Body of pancreas (tissue), 4 donors: ENCODE measurements around the gene RER1. TPM values are rescaled to one million over a fixed set of nuclear protein-coding genes. Genes with fewer than 3 reads are reported as not detected.

ENCODE experiments used
- ATAC-seq: fragments of 150-250 bp; one replicate; pipeline ENCODE4 v1.9.1; 2016
- DNase-seq, 4 donors: peaks; one replicate each; pipeline ENCODE4 v3.0.0-alpha.2; 2019
- H3K27ac ChIP-seq, 4 donors: fragments of 200-600 bp; sonication (generic); 1 replicate in 3 of 4; 2 replicates in 1 of 4; pipeline versions ENCODE4 v1.5.1 to v1.6.1; 2016 to 2019; ENCODE audit warnings: mild to moderate bottlenecking in 1 of 4, mixed read lengths in 1 of 4, moderate library complexity in 1 of 4
- H3K27me3 ChIP-seq, 2 donors: fragments of 200-600 bp; sonication (generic); one replicate each; pipeline ENCODE4 v1.6.0; 2016; ENCODE audit warnings: mild to moderate bottlenecking in 1 of 2
- H3K36me3 ChIP-seq, 2 donors: fragments of 200-600 bp; sonication (generic); replicated peaks in 1 of 2; 2 replicates each; pipeline ENCODE4 v1.5.1; 2016; ENCODE audit warnings: low read depth in 2 of 2; ENCODE audit not compliant: insufficient read depth in 1 of 2
- H3K4me1 ChIP-seq: fragments of 200-600 bp; sonication (generic); one replicate; pipeline ENCODE4 v1.6.0; 2016
- H3K4me3 ChIP-seq, 2 donors: fragments of 200-600 bp; sonication (generic); 1 replicate in 1 of 2; 2 replicates in 1 of 2; pipeline ENCODE4 v1.5.1; 2016 to 2019
- H3K9me3 ChIP-seq, 3 donors: fragments of 200-600 bp; sonication (generic); 1 replicate in 2 of 3; 2 replicates in 1 of 3; pipeline ENCODE4 v1.5.1; 2016
- POLR2A ChIP-seq, 3 donors: fragments of 450-650 bp; IDR thresholded peaks; one replicate each; pipeline ENCODE4 v1.6.1; 2016; ENCODE audit warnings: antibody characterized with exemption in 3 of 3, mild to moderate bottlenecking in 2 of 3
- WGBS, 2 donors: methylation state at CpG; one replicate each; pipeline ENCODE4 v1.1.5; 2017; 5-methylcytosine and 5-hydroxymethylcytosine counted together
- intact Hi-C: fragments of 100-400 bp; cut with DNase I; formaldehyde crosslinking; loops from one replicate; pipeline ENCODE4 v1.15.1; 2023
- total RNA-seq, 2 donors: library from RNA; depleted of rRNA; stranded (reverse); fragments of >200 nt; gene quantifications; one replicate each; pipeline ENCODE4 v1.1.0, GENCODE V29; 2016
- TF ChIP-seq, protein P1 (sequence below), 7 experiments: fragments of 450-650 bp in 4 of 7; fragments of 200-600 bp in 3 of 7; sonication (generic) in 3 of 7; IDR thresholded peaks; one replicate each; pipeline ENCODE4 v1.5.1; 2016 to 2019; ENCODE audit warnings: antibody characterized with exemption in 7 of 7

Gene RER1
- total RNA-seq, 2 donors from 2014 or later: 50.3 to 57.7 TPM

DNA sequence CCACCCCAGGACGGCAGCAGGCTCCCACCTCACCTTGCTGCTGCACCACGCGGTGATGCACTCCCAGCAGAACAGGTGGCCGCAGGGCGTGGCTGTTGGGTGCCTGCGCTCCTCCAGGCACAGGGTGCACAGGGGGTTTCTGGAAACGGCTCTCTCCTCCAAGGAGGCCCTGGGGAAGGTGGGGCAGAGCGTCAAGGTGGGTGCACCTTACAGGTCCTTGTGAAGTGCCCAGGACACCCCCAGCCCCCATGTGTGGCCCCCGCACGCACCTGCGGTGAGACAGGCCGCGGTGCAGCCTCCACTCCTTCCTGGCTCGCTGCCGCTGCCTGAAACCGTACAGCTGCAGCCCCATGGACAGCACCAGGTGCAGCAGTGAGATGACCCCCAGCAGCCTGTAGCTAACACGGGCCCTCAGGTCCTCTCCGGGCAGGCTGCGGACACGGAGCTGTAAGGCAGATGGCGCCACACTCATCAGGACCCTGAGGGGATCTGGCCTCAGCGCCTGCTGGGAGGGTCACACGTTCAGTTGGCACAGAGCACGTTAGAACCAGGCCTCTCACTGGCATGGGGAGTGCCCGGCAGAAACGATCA is 14.9 kb downstream of the RER1 start:
- Histone ChIP-seq H3K27ac (no peak overlapping the region), H3K4me3 (no peak overlapping the region), H3K9me3 (no peaks in the 10 kb centered on the region), H3K36me3 (peaks cover 0 to 25% of the 10 kb centered on the region in 2 donors), H3K27me3 (no peaks in the 10 kb centered on the region), H3K4me1 (peaks cover 12% of the 10 kb centered on the region)
- DNase-seq (no peak), ATAC-seq (no peak)
- 67 to 73% methylated on average over 1 to 20 of the region's 26 CpGs for WGBS, 2 donors
- TF ChIP-seq POLR2A (IDR thresholded peaks at IDR 0.05): no peak
- TF ChIP-seq, protein P1, sequence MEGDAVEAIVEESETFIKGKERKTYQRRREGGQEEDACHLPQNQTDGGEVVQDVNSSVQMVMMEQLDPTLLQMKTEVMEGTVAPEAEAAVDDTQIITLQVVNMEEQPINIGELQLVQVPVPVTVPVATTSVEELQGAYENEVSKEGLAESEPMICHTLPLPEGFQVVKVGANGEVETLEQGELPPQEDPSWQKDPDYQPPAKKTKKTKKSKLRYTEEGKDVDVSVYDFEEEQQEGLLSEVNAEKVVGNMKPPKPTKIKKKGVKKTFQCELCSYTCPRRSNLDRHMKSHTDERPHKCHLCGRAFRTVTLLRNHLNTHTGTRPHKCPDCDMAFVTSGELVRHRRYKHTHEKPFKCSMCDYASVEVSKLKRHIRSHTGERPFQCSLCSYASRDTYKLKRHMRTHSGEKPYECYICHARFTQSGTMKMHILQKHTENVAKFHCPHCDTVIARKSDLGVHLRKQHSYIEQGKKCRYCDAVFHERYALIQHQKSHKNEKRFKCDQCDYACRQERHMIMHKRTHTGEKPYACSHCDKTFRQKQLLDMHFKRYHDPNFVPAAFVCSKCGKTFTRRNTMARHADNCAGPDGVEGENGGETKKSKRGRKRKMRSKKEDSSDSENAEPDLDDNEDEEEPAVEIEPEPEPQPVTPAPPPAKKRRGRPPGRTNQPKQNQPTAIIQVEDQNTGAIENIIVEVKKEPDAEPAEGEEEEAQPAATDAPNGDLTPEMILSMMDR (IDR thresholded peaks at IDR 0.05): no peak
- intact Hi-C loops: no loop called here

DNA sequence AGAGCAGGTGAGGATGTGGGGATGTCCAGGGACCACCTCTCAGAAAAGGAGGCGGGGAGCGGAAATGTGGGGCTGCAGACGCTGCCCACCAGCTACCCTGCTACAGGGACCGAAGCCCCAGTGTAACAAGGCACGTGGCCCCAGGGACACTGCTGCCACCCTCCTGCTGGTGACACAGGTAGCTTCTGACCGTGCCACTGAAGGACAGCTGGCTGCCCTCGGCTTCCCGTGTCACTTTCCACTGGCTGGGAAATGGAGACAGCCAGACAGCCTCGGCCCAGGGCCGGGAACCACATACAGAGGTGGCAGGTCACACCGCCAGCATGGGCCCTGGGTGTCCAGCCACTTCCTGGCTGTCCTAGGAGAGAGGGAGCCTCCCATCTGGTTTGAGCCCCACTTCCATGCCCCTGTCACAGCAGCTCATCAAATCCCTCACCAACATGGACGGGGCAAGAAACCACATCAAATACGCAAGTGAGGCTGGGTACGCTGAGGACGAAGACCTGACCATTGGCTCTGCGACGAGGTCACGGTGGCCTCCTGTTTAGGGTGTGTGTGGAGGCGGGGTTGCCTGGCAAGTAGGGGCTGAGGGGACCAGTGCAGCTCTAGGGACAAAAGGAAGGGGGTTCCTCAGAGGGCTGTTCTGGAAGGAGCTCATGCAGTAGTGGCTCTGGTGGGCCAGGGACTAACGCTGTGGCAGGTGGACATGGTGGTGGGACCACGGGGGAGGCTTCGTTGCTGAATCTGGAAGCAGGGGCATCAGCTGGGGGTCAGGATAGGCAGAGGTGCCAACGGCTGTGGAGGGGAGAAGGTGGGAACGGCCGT is 15.7 kb downstream of the RER1 start:
- TF ChIP-seq, protein P1 (IDR thresholded peaks at IDR 0.05): no peak
- no peak for TF ChIP-seq POLR2A (IDR thresholded peaks at IDR 0.05)
- peaks cover 17% of the 10 kb centered on the region for H3K4me1 ChIP-seq
- no peaks in the 10 kb centered on the region for H3K27me3 ChIP-seq
- no peaks in the 10 kb centered on the region for H3K9me3 ChIP-seq
- H3K4me3 ChIP-seq: no peak overlapping the region
- DNase-seq: no peak
- WGBS, 2 donors: 81 to 86% methylated on average over 17 to 25 of the region's 25 CpGs
- intact Hi-C loops: no loop called here
- ATAC-seq: no peak
- peaks cover 0 to 20% of the 10 kb centered on the region in 2 donors for H3K36me3 ChIP-seq
- H3K27ac ChIP-seq: no peak overlapping the region

DNA sequence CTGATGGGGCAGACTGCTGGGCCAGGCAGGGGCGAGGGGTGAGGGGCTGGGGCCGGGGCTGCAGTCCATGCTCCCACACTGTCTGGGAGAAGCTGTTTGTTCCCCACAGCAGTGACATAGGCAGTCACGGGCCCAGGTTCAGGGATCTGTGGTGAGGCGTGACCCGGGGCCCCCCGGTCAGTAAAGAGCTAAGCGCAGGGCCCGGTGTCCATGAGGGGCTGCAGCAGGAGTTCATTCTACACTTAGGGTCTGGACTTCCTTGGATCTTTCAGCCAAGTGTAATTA is 16.3 kb downstream of the RER1 start:
- no peaks in the 10 kb centered on the region for H3K9me3 ChIP-seq
- peaks cover 0 to 16% of the 10 kb centered on the region in 2 donors for H3K36me3 ChIP-seq
- DNase-seq: no peak
- peaks cover 18% of the 10 kb centered on the region for H3K4me1 ChIP-seq
- intact Hi-C loops: no loop called here
- H3K27me3 ChIP-seq: no peaks in the 10 kb centered on the region
- no peak overlapping the region for H3K27ac ChIP-seq
- no peak for ATAC-seq
- H3K4me3 ChIP-seq: no peak overlapping the region
- TF ChIP-seq, protein P1 (IDR thresholded peaks at IDR 0.05): no peak
- no peak for TF ChIP-seq POLR2A (IDR thresholded peaks at IDR 0.05)
- 90 to 95% methylated on average over 8 of the region's 8 CpGs for WGBS, 2 donors

DNA sequence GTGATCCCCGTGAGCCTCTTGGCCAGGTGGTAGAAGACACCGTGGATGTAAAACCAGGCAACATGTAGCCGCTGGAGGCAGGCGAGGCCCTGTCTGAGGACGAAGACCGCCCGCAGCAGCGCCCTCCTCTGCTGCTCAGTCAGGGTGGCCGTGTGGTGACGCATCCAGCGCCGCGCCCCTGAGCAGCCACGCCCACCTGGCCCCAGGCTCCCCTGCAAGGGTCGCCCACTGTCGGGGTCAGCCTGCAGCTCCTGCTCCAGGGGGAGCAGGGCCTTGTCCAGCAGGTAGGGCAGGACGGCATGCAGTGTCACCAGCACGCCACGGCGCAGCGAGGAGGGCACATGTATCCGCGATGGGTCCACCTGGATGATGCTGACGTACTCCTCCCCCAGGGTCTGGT is 16.8 kb downstream of the RER1 start:
- Histone ChIP-seq H3K9me3 (no peaks in the 10 kb centered on the region), H3K4me1 (peaks cover 23% of the 10 kb centered on the region), H3K27ac (no peak overlapping the region), H3K36me3 (peaks cover 0 to 12% of the 10 kb centered on the region in 2 donors), H3K4me3 (no peak overlapping the region), H3K27me3 (no peaks in the 10 kb centered on the region)
- intact Hi-C loops: no loop called here
- no peak for DNase-seq
- TF ChIP-seq, protein P1 (IDR thresholded peaks at IDR 0.05): no peak
- no peak for TF ChIP-seq POLR2A (IDR thresholded peaks at IDR 0.05)
- no peak for ATAC-seq
- 89 to 95% methylated on average over 13 to 20 of the region's 24 CpGs for WGBS, 2 donors
